ENCODE data around the gene FGF23. TPM values are rescaled to one million over a fixed set of nuclear protein-coding genes. Genes with fewer than 3 reads are reported as not detected.

FGF23 gene
- total RNA-seq, 1 donor from 2014 or later = not detected

GRCh38 chr12:4393211-4393610, 13.7 kb upstream of the FGF23 start:
- TF ChIP-seq, protein P1, sequence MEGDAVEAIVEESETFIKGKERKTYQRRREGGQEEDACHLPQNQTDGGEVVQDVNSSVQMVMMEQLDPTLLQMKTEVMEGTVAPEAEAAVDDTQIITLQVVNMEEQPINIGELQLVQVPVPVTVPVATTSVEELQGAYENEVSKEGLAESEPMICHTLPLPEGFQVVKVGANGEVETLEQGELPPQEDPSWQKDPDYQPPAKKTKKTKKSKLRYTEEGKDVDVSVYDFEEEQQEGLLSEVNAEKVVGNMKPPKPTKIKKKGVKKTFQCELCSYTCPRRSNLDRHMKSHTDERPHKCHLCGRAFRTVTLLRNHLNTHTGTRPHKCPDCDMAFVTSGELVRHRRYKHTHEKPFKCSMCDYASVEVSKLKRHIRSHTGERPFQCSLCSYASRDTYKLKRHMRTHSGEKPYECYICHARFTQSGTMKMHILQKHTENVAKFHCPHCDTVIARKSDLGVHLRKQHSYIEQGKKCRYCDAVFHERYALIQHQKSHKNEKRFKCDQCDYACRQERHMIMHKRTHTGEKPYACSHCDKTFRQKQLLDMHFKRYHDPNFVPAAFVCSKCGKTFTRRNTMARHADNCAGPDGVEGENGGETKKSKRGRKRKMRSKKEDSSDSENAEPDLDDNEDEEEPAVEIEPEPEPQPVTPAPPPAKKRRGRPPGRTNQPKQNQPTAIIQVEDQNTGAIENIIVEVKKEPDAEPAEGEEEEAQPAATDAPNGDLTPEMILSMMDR (IDR thresholded peaks at IDR 0.05; ENCODE audit: insufficient read depth, low read length, severe bottlenecking) = no peak
- no peak for DNase-seq (ENCODE audit: low read depth)
- no peak for FAIRE-seq
- H3K27me3 ChIP-seq (ENCODE audit: control insufficient read depth, insufficient read depth, low read length) = no peaks in the 10 kb centered on the region
- H3K36me3 ChIP-seq (ENCODE audit: control insufficient read depth, insufficient read depth, low read length) = no peaks in the 10 kb centered on the region
- H3K4me3 ChIP-seq (ENCODE audit: low read depth, low read length) = no peak overlapping the region

DNA sequence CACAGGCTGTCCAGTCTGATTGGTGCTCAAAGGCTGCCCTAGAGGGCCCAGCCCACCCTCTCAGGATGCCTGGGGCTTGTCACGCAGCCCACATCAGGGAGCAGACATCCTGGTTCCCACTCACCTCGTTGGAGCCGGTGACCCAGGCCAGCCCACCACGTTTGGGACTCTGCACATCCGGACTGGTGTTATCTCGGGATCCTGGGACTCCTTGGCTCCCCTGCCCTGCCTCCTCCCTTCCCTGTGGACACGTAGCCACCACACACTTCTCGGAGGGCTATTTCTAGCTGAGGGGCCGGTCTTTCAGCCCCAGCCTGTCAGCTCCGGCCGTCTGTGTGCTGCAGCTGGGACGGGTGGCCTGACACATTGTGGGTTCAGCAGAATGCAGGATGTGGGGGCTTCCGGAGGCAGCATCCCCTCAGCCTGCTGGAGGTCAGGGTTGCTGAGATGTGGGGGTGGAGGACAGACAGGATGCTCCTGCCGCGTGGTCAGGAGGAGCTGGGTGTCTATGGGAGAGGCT, 12.8 kb upstream of the FGF23 start:
- TF ChIP-seq, protein P1 (IDR thresholded peaks at IDR 0.05; ENCODE audit: insufficient read depth, low read length, severe bottlenecking) = no peak
- H3K36me3 ChIP-seq (ENCODE audit: control insufficient read depth, insufficient read depth, low read length) = no peaks in the 10 kb centered on the region
- FAIRE-seq (no peak), DNase-seq (ENCODE audit: low read depth) (no peak)
- H3K27me3 ChIP-seq (ENCODE audit: control insufficient read depth, insufficient read depth, low read length) = no peaks in the 10 kb centered on the region
- H3K4me3 ChIP-seq (ENCODE audit: low read depth, low read length) = no peak overlapping the region

- no peaks in the 10 kb centered on the region for H3K27me3 ChIP-seq (ENCODE audit: control insufficient read depth, insufficient read depth, low read length)
- no peak for DNase-seq (ENCODE audit: low read depth)
- TF ChIP-seq, protein P1 (IDR thresholded peaks at IDR 0.05; ENCODE audit: insufficient read depth, low read length, severe bottlenecking) = no peak
- FAIRE-seq = no peak
- no peaks in the 10 kb centered on the region for H3K36me3 ChIP-seq (ENCODE audit: control insufficient read depth, insufficient read depth, low read length)
- no peak overlapping the region for H3K4me3 ChIP-seq (ENCODE audit: low read depth, low read length)
Observed at GRCh38 chr12:4388662-4389061, 9.2 kb upstream of the FGF23 start.

DNA sequence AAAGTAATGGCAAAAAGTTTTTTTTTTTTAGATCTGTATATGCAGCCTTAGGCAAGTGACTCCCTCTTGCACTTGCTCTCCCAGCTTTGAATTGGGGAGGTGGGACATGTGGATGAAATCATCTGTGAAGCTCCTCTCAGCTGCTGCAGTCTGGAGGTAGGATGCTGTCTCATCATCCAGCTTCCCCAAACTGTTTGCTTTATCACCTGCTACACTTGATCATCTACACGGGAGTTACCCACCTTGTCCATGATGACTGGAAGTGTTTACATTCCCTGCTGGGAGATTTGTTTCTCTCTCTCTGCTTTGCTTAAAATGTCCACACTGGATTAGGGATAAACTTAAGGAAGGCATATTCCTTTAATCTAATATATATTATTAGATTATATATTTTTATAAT, 8.5 kb upstream of the FGF23 start:
- TF ChIP-seq, protein P1 (IDR thresholded peaks at IDR 0.05; ENCODE audit: insufficient read depth, low read length, severe bottlenecking) = no peak
- DNase-seq (ENCODE audit: low read depth) (no peak), FAIRE-seq (no peak)
- Histone ChIP-seq H3K4me3 (ENCODE audit: low read depth, low read length) (no peak overlapping the region), H3K36me3 (ENCODE audit: control insufficient read depth, insufficient read depth, low read length) (no peaks in the 10 kb centered on the region), H3K27me3 (ENCODE audit: control insufficient read depth, insufficient read depth, low read length) (no peaks in the 10 kb centered on the region)

DNA sequence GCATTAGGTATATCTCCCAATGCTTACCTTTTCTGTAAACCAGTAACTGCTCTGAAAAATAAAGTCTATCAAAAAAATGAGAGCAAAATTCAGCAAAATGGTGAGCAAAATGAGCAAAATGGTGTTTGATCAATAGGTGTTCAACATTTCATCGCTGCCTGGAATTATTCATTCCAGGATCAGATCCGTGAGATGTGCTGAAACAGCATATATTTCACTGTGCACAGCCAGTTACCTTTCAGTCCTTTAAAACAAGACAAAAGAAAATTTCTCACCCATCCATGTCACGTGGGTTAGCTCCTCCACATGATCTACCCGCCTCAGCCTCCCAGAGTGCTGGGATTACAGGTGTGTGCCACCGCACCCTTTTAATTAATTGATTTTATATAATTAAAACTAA, 8.1 kb upstream of the FGF23 start:
- Histone ChIP-seq H3K4me3 (ENCODE audit: low read depth, low read length) (no peak overlapping the region), H3K36me3 (ENCODE audit: control insufficient read depth, insufficient read depth, low read length) (no peaks in the 10 kb centered on the region), H3K27me3 (ENCODE audit: control insufficient read depth, insufficient read depth, low read length) (no peaks in the 10 kb centered on the region)
- DNase-seq (ENCODE audit: low read depth) = no peak
- TF ChIP-seq, protein P1 (IDR thresholded peaks at IDR 0.05; ENCODE audit: insufficient read depth, low read length, severe bottlenecking) = no peak
- no peak for FAIRE-seq

GRCh38 chr12:4386801-4387200, 7.3 kb upstream of the FGF23 start:
- no peak for DNase-seq (ENCODE audit: low read depth)
- H3K4me3 ChIP-seq (ENCODE audit: low read depth, low read length) = no peak overlapping the region
- TF ChIP-seq, protein P1 (IDR thresholded peaks at IDR 0.05; ENCODE audit: insufficient read depth, low read length, severe bottlenecking) = no peak
- H3K36me3 ChIP-seq (ENCODE audit: control insufficient read depth, insufficient read depth, low read length) = no peaks in the 10 kb centered on the region
- no peaks in the 10 kb centered on the region for H3K27me3 ChIP-seq (ENCODE audit: control insufficient read depth, insufficient read depth, low read length)
- no peak for FAIRE-seq
